ENCODE data around the gene AP2S1. TPM values are rescaled to one million over a fixed set of nuclear protein-coding genes. Genes with fewer than 3 reads are reported as not detected.

Gene AP2S1
- total RNA-seq, 1 experiment from 2014 or later, result 304 TPM

GRCh38 chr19:46789371-46789770 is 61.3 kb downstream of the AP2S1 start:
- Histone ChIP-seq H3K27ac (no peak overlapping the region), H3K9me3 (replicated peaks) (no peaks in the 10 kb centered on the region; the same call in 1 of the 2 replicates)
- DNase-seq (ENCODE audit: low read depth in 1 of 2, low spot score in 2 of 2), result no peak

GRCh38 chr19:46788968-46789338 is 61.7 kb downstream of the AP2S1 start:
- H3K9me3 ChIP-seq (replicated peaks), result no peaks in the 10 kb centered on the region; the same call in 1 of the 2 replicates

More at GRCh38 chr19:46789371-46789770, 61.3 kb downstream of the AP2S1 start:
- Histone ChIP-seq H3K36me3 (peaks cover 29% of the 10 kb centered on the region), H3K4me1 (replicated peaks) (peaks cover 50% of the 10 kb centered on the region), H3K4me3 (no peak overlapping the region), H3K27me3 (replicated peaks) (no peaks in the 10 kb centered on the region)

GRCh38 chr19:46788262-46788967 is 62.2 kb downstream of the AP2S1 start, which contains the start of gene SLC1A5:
TSS of gene SLC1A5 (minus strand) at chr19:46788594. CDS start at chr19:46787965, 629 bp downstream.
- peaks cover 49% of the 10 kb centered on the region for H3K4me1 ChIP-seq (replicated peaks)
- DNase-seq (ENCODE audit: low read depth in 1 of 2, low spot score in 2 of 2), result peak; percentile 95 to 99
- no peaks in the 10 kb centered on the region; the same call in 1 of the 2 replicates for H3K9me3 ChIP-seq (replicated peaks)
- H3K27ac ChIP-seq, result peak within 1 kb of the TSS; percentile 90
- no peaks in the 10 kb centered on the region for H3K27me3 ChIP-seq (replicated peaks)
- peak within 1 kb of the TSS; percentile 65 for H3K4me3 ChIP-seq
- peaks cover 38% of the 10 kb centered on the region for H3K36me3 ChIP-seq

More at GRCh38 chr19:46788968-46789338, 61.7 kb downstream of the AP2S1 start:
- Histone ChIP-seq H3K27me3 (replicated peaks) (no peaks in the 10 kb centered on the region), H3K4me1 (replicated peaks) (peaks cover 52% of the 10 kb centered on the region), H3K4me3 (no peak overlapping the region), H3K27ac (no peak overlapping the region), H3K36me3 (peaks cover 33% of the 10 kb centered on the region)
- DNase-seq (ENCODE audit: low read depth in 1 of 2, low spot score in 2 of 2), result no peak

Other genes starting within 250 kb of the AP2S1 start
- 232 and 272 TPM in 2 replicates for gene CALM3, start 249.5 kb downstream of the AP2S1 start, total RNA-seq (2014; rRNA removed; shearing (Covaris generic))
- not detected in 2 replicates for gene PTGIR, start 225.8 kb downstream of the AP2S1 start, total RNA-seq (2014; rRNA removed; shearing (Covaris generic))
- not detected in 2 replicates for gene GNG8, start 214.6 kb downstream of the AP2S1 start, total RNA-seq (2014; rRNA removed; shearing (Covaris generic))
- 2.4 and 4.4 TPM in 2 replicates for gene DACT3, start 189.7 kb downstream of the AP2S1 start, total RNA-seq (2014; rRNA removed; shearing (Covaris generic))
- gene PRKD2, start 133.7 kb downstream of the AP2S1 start, total RNA-seq (2014; rRNA removed; shearing (Covaris generic)), result 7.3 and 7.8 TPM in 2 replicates
- gene FKRP, start 104.8 kb downstream of the AP2S1 start, total RNA-seq (2014; rRNA removed; shearing (Covaris generic)), result 48.7 and 63.9 TPM in 2 replicates
- gene STRN4, start 104.4 kb downstream of the AP2S1 start, total RNA-seq (2014; rRNA removed; shearing (Covaris generic)), result 91.1 and 112 TPM in 2 replicates
- 112 and 135 TPM in 2 replicates for gene SLC1A5, start 62.3 kb downstream of the AP2S1 start, total RNA-seq (2014; rRNA removed; shearing (Covaris generic))
- 17.7 and 24.7 TPM in 2 replicates for gene ARHGAP35, start 10.2 kb upstream of the AP2S1 start, total RNA-seq (2014; rRNA removed; shearing (Covaris generic))
- gene NPAS1, start 169.0 kb upstream of the AP2S1 start, total RNA-seq (2014; rRNA removed; shearing (Covaris generic)), result not detected in 2 replicates
- 66.3 and 129 TPM in 2 replicates for gene TMEM160, start 197.8 kb upstream of the AP2S1 start, total RNA-seq (2014; rRNA removed; shearing (Covaris generic))

Measured in SJSA1 (cell line).